Thoracic aorta (tissue), 2 donors: ENCODE measurements around the gene CBX2. TPM values are rescaled to one million over a fixed set of nuclear protein-coding genes. Genes with fewer than 3 reads are reported as not detected.
A peak's percentile ranks its signal among the peaks of the same experiment; 100 is the strongest.

Experiments
- ATAC-seq: fragments of 150-250 bp; one replicate; pipeline ENCODE4 v1.8.0; 2017; ENCODE audit warnings: low read depth; ENCODE audit not compliant: insufficient number of reproducible peaks, low FRiP score
- DNase-seq: peaks from one replicate; pipeline ENCODE4 v3.0.0-alpha.2; 2020; ENCODE audit warnings: low spot score
- H3K27ac ChIP-seq, 2 donors: fragments of 200-600 bp; sonication (generic); 1 replicate in 1 of 2; 2 replicates in 1 of 2; pipeline ENCODE4 v1.5.1; 2016; ENCODE audit warnings: mild to moderate bottlenecking in 2 of 2, moderate library complexity in 2 of 2
- H3K27me3 ChIP-seq: fragments of 200-600 bp; sonication (generic); replicated peaks from 2 replicates; pipeline ENCODE4 v1.6.0; 2016; ENCODE audit warnings: mild to moderate bottlenecking; ENCODE audit not compliant: insufficient read depth
- H3K36me3 ChIP-seq: fragments of 200-600 bp; sonication (generic); one replicate; pipeline ENCODE4 v1.5.1; 2016
- H3K4me1 ChIP-seq, 2 donors: fragments of 200-600 bp; sonication (generic); 1 replicate in 1 of 2; 2 replicates in 1 of 2; pipeline versions ENCODE4 v1.5.1 to v1.6.0; 2016; ENCODE audit warnings: low read depth in 2 of 2, mild to moderate bottlenecking in 1 of 2; ENCODE audit not compliant: control insufficient read depth in 1 of 2
- H3K4me3 ChIP-seq: fragments of 200-600 bp; sonication (generic); 2 replicates; pipeline ENCODE4 v1.5.1; 2016; ENCODE audit warnings: mild to moderate bottlenecking
- H3K9me3 ChIP-seq: fragments of 200-600 bp; sonication (generic); 2 replicates; pipeline ENCODE4 v1.5.1; 2016
- total RNA-seq, 2 donors: library from RNA; depleted of rRNA; stranded (reverse); fragments of >200 nt; gene quantifications; one replicate each; pipeline versions ENCODE4 v1.1.0 to v1.2.3, GENCODE V29; 2016
- TF ChIP-seq, protein P1 (sequence below): fragments of 200-600 bp; sonication (generic); IDR thresholded peaks from one replicate; pipeline ENCODE4 v1.5.1; 2019; ENCODE audit warnings: antibody characterized with exemption

CBX2 gene
- total RNA-seq, 2 donors from 2014 or later = 0.14 TPM; not detected in 1

DNA sequence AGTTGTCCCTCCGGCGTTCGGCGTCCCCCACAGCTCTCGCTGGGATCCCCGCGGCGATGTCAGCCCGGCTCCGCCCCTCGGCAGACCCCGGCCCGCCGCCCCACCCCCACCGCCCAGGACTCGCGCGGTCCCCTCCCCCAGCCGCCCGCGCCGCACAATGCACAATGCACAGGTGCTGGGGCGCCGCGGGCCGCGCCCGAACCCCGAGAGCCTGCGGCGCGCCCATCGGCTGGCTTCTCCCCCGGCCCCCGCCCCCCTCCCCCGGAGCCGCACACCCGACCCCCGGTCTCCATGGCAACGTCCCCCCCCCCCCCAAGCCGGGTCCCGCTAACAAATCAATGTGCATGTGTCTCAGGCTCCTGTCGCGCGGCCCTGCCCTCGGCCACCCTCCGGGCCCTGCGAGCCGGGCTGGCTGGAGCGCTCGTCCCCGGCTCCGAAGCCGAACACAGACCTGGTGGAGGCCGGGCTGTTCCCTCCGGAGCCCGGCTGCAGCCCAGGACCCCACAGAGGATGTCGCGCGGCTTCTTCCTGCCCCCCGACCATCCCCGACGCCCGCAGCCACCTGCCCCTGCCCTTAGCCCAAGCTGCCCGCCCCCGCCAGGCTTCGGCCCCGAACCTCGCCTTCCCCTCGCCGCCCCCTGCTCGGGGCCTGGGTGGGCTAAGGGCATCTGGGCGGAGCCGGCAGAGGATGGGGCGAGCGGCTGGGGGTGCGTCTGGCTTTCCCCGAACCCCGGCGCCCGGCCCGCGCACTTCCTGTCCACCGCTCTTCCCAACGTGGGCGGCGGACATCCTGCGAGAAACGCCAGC lies 19.7 kb downstream of the CBX2 start:
- TF ChIP-seq, protein P1, sequence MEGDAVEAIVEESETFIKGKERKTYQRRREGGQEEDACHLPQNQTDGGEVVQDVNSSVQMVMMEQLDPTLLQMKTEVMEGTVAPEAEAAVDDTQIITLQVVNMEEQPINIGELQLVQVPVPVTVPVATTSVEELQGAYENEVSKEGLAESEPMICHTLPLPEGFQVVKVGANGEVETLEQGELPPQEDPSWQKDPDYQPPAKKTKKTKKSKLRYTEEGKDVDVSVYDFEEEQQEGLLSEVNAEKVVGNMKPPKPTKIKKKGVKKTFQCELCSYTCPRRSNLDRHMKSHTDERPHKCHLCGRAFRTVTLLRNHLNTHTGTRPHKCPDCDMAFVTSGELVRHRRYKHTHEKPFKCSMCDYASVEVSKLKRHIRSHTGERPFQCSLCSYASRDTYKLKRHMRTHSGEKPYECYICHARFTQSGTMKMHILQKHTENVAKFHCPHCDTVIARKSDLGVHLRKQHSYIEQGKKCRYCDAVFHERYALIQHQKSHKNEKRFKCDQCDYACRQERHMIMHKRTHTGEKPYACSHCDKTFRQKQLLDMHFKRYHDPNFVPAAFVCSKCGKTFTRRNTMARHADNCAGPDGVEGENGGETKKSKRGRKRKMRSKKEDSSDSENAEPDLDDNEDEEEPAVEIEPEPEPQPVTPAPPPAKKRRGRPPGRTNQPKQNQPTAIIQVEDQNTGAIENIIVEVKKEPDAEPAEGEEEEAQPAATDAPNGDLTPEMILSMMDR = no peak
- ATAC-seq = no peak
- Histone ChIP-seq H3K4me1 (peaks cover 27 to 54% of the 10 kb centered on the region in 2 donors), H3K27me3 (peaks cover 48% of the 10 kb centered on the region), H3K9me3 (no peaks in the 10 kb centered on the region), H3K27ac (no peak overlapping the region), H3K36me3 (no peaks in the 10 kb centered on the region), H3K4me3 (peak overlapping the region; percentile 90)
- no peak for DNase-seq

DNA sequence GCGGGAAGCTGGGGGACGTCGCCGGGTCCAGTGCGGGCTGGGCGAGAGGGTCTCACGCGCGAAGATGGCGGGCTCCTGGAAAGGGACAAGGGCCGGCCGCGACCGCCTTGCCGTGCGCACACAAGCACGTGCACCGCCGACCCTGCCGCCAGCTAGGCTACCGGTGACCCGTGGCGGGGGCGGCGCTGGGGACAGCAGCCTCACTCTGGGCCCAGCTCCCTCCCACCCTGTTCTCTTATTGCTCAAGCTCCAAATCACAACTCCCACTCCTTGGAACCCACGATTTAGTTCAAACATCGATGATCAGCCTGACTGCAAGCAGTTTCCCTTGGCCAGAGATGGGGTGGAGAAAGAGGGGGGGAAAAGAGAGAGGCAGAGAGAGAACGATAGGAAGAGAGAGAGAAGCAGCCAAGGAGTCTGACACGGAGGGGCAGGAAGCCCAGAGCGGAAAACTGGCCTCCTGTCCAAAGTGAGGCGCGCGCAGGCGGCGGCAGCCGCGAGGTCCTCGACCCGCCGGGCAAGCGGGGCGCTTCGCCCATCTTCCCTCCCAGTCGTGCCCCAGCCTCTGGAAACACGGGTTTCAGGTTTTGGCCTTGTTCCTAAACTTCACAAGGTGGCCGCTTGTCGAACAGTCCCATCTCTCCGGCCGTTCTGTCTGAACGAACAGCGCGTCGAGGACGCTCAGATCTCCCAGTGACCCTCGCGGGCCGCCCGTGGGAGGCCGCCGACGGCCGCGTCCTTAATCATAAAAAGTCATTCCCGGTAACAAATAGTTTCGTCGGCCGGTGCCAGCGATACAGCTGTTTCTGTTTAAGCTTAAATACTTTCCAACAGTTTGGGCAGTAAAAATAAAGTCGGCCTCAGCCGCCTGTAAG lies 20.6 kb downstream of the CBX2 start:
- H3K4me3 ChIP-seq = peak overlapping the region; percentile 90
- TF ChIP-seq, protein P1 = no peak
- peaks cover 52% of the 10 kb centered on the region for H3K27me3 ChIP-seq
- no peaks in the 10 kb centered on the region for H3K36me3 ChIP-seq
- ATAC-seq (no peak), DNase-seq (no peak)
- no peak overlapping the region for H3K27ac ChIP-seq
- no peaks in the 10 kb centered on the region for H3K9me3 ChIP-seq
- H3K4me1 ChIP-seq = peaks cover 23 to 49% of the 10 kb centered on the region in 2 donors

DNA sequence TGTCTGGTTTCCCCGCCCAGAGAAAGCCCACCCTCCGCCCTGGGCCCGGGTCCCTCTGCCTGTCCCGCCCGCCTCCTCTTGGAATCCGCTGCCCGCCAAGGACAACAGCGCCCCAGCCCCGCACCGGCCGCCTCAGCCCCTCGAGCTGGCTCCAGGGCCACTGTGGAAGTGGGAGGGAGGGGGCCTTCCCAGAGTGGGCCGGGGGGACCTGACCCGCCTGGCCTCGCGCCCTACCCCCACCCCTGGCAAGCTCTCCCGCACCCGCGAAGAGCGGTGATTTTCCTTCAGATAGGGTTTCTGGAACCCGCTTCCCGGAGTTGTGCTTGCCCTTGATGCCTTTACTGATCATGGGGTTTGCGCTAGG lies 21.2 kb downstream of the CBX2 start:
- peak overlapping the region in 1 of 2 donors; percentile 41 for H3K27ac ChIP-seq
- no peaks in the 10 kb centered on the region for H3K36me3 ChIP-seq
- no peak overlapping the region for H3K4me3 ChIP-seq
- no peaks in the 10 kb centered on the region for H3K9me3 ChIP-seq
- H3K27me3 ChIP-seq = peaks cover 58% of the 10 kb centered on the region
- DNase-seq (no peak), ATAC-seq (no peak)
- TF ChIP-seq, protein P1 = no peak
- H3K4me1 ChIP-seq = peaks cover 23 to 48% of the 10 kb centered on the region in 2 donors

DNA sequence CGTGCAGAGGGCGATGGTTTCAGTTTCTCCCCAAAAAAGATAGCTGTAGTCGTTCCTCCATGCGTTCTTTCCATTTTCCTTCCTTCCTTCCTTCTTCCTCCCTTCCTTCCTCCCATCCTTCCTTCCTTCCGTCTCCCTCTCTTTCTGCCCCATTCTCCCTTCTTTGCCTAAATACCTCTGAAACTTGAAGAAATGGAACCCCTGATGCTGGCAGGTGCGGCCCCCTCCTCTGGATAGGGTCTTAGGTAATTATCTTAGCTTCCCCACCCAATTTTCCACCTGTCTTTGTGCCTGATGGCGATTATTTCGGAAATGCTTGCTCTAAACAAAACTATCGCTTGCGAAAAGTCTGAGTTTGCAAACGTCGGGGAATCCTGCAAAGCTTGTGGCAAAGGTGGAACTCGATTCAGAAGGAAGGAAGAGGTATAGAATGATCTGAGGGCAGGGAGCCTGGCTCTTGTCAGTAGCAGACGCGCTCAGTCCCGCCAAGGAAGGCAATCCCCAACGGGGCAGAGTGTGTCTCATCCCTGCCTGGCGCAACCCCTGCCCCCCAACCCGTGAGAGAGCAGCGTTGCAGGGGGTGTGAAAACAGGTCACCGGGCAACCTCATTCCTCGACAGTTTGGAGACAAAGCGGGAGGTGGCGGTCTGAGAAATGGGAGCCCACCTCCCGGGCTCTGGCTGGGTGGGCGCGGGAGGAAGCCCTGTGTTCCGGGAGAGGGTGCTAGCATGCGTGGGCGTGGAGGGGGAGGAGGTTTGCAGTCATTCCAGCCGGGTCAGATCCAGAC lies 21.8 kb downstream of the CBX2 start:
- ATAC-seq (no peak), DNase-seq (no peak)
- Histone ChIP-seq H3K4me1 (peaks cover 23 to 48% of the 10 kb centered on the region in 2 donors), H3K27ac (peak overlapping the region in 1 of 2 donors; percentile 41), H3K27me3 (peaks cover 64% of the 10 kb centered on the region), H3K36me3 (no peaks in the 10 kb centered on the region), H3K9me3 (no peaks in the 10 kb centered on the region), H3K4me3 (no peak overlapping the region)
- TF ChIP-seq, protein P1 = no peak
